ENCODE measurements around the gene NAA15.

The NAA15 gene

GRCh38 chr4:139273835-139274234 is 27.5 kb upstream of the NAA15 start:
- no peak for TF ChIP-seq Cebpa-rat (IDR thresholded peaks at IDR 0.05)
- H4K20me1 ChIP-seq = no peaks in the 10 kb centered on the region
- H3K27me3 ChIP-seq = no peaks in the 10 kb centered on the region
- peaks cover 0 to 4% (median under 1%) of the 10 kb centered on the region in 11 experiments; a peak in 8 of 22 replicates for H3K9me3 ChIP-seq (replicated peaks in 1 of 11)
- no peak overlapping the region for H3K4me3 ChIP-seq
- no peak overlapping the region for H3K4me2 ChIP-seq
- H3K4me1 ChIP-seq = no peaks in the 10 kb centered on the region
- no peaks in the 10 kb centered on the region for H3K36me3 ChIP-seq
- no peak overlapping the region for H3K9ac ChIP-seq
- H3K27ac ChIP-seq = no peak overlapping the region

DNA sequence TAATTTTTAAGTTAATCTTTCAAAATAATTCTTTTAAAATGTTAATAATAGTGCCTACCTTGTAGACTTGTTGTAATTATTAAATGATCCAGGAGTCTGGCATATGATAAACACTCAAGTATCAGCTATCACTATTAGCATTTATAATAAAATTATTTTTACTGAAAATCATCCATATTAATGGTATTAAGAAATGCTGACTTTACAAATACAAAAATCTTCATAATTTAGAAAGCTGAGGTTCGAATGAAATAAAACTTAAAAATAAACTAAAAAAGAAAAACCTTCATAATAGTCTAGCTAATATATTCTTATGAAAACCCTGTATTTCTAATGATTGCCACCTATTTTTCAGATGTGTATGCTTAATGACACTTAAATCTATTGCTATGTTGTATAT is 26.5 kb upstream of the NAA15 start:
- Histone ChIP-seq H3K4me2 (no peak overlapping the region), H3K4me1 (no peaks in the 10 kb centered on the region), H3K9ac (no peak overlapping the region), H3K36me3 (no peaks in the 10 kb centered on the region; a peak in 1 of 22 replicates), H4K20me1 (no peaks in the 10 kb centered on the region), H3K9me3 (replicated peaks in 1 of 11) (peaks cover 5 to 14% (median 10%) of the 10 kb centered on the region in 11 experiments; a peak in 21 of 22 replicates), H3K4me3 (no peak overlapping the region), H3K27ac (no peak overlapping the region), H3K27me3 (no peaks in the 10 kb centered on the region)
- TF ChIP-seq Cebpa-rat (IDR thresholded peaks at IDR 0.05) = no peak

DNA sequence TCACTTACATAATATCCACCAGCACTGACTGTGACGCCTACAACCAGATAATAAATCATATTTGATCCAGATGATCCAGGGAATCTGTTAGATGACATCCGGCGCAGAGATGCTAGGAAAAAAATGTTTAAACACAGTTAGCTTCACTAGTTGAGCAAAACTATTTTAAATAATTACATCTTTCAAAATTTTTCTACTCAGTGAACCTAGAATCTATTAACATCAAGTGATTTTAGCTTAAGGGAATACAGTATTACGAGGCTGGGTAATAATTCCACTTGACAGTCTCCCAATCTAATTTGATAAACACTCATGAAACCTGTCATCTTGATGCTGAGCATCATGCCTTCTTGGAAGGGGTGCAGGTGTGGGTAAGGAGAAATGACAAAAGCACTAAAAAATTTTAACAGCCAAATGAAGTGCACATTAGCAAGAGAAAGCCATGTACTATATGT is 26.0 kb upstream of the NAA15 start:
- Histone ChIP-seq H3K9ac (no peak overlapping the region), H3K27me3 (no peaks in the 10 kb centered on the region), H3K9me3 (replicated peaks in 1 of 11) (peaks cover 10 to 19% (median 14%) of the 10 kb centered on the region in 11 experiments), H3K36me3 (no peaks in the 10 kb centered on the region; a peak in 1 of 22 replicates), H3K27ac (no peak overlapping the region), H3K4me1 (no peaks in the 10 kb centered on the region), H3K4me2 (no peak overlapping the region), H4K20me1 (no peaks in the 10 kb centered on the region), H3K4me3 (no peak overlapping the region)
- no peak for TF ChIP-seq Cebpa-rat (IDR thresholded peaks at IDR 0.05)

DNA sequence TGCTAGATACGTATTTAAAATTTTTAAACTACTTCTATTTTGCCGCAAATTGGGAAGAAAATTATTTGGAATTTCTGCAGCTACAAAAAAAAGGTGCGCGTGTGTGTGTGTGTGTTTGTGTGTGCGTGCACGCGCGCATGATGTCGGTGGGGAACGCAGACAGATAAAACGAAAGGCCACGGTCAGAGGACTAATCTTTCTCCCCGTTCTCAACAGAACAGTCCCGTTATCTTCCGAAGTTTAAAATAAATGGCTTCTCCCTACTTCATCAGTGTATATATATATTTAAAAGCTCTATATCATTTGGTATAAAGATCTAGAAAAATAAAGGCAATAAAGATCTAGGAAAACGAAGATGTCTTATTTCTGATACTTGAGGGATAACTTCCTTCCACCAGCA is 22.8 kb upstream of the NAA15 start:
- H3K4me2 ChIP-seq = no peak overlapping the region
- H3K9ac ChIP-seq = no peak overlapping the region
- TF ChIP-seq Cebpa-rat (IDR thresholded peaks at IDR 0.05) = no peak
- no peak overlapping the region for H3K4me3 ChIP-seq
- H3K36me3 ChIP-seq = no peaks in the 10 kb centered on the region; a peak in 1 of 22 replicates
- peaks cover 0 to 4% (median 0%) of the 10 kb centered on the region in 10 experiments; a peak in 4 of 20 replicates for H3K4me1 ChIP-seq
- no peaks in the 10 kb centered on the region for H4K20me1 ChIP-seq
- H3K27ac ChIP-seq = no peak overlapping the region
- no peaks in the 10 kb centered on the region for H3K27me3 ChIP-seq
- peaks cover 10 to 19% (median 16%) of the 10 kb centered on the region in 11 experiments for H3K9me3 ChIP-seq (replicated peaks in 1 of 11)

- Histone ChIP-seq H3K4me1 (peaks cover 0 to 8% (median 0%) of the 10 kb centered on the region in 10 experiments; a peak in 4 of 20 replicates), H3K9me3 (replicated peaks in 1 of 11) (peaks cover 12 to 21% (median 16%) of the 10 kb centered on the region in 11 experiments), H3K4me2 (no peak overlapping the region), H4K20me1 (no peaks in the 10 kb centered on the region), H3K27me3 (no peaks in the 10 kb centered on the region), H3K9ac (no peak overlapping the region), H3K36me3 (peaks cover 0 to 1% (median 0%) of the 10 kb centered on the region in 11 experiments; a peak in 3 of 22 replicates), H3K4me3 (no peak overlapping the region), H3K27ac (no peak overlapping the region)
- no peak for TF ChIP-seq Cebpa-rat (IDR thresholded peaks at IDR 0.05)
Observed at GRCh38 chr4:139278912-139279759, 22.2 kb upstream of the NAA15 start.

- no peak for TF ChIP-seq Cebpa-rat (IDR thresholded peaks at IDR 0.05)
- H3K9me3 ChIP-seq (replicated peaks in 1 of 11) = peaks cover 20 to 29% (median 24%) of the 10 kb centered on the region in 11 experiments
- no peak within 1 kb of the TSS for H3K27ac ChIP-seq
- H4K20me1 ChIP-seq = no peaks in the 10 kb centered on the region
- no peaks in the 10 kb centered on the region for H3K27me3 ChIP-seq
- no peak within 1 kb of the TSS for H3K4me3 ChIP-seq
- H3K36me3 ChIP-seq = peaks cover 0 to 10% (median 6%) of the 10 kb centered on the region in 11 experiments; a peak in 12 of 22 replicates
- peaks cover 0 to 8% (median 0%) of the 10 kb centered on the region in 10 experiments; a peak in 4 of 20 replicates for H3K4me1 ChIP-seq
- no peak within 1 kb of the TSS for H3K9ac ChIP-seq
- no peak within 1 kb of the TSS for H3K4me2 ChIP-seq
Observed at GRCh38 chr4:139279760-139280620, 21.3 kb upstream of the NAA15 start, which contains the start of gene MGARP. Gene MGARP, minus strand, starts transcription at chr4:139280225. Its CDS starts 67 bp downstream, at chr4:139280158.

GRCh38 chr4:139282065-139282720 is 19.1 kb upstream of the NAA15 start:
- Histone ChIP-seq H3K4me1 (peaks cover 0 to 8% (median 0%) of the 10 kb centered on the region in 10 experiments; a peak in 4 of 20 replicates), H3K27ac (no peak overlapping the region), H3K27me3 (no peaks in the 10 kb centered on the region), H3K36me3 (peaks cover 6 to 28% (median 21%) of the 10 kb centered on the region in 11 experiments; a peak in 17 of 22 replicates), H3K4me2 (no peak overlapping the region), H3K4me3 (no peak overlapping the region), H4K20me1 (no peaks in the 10 kb centered on the region), H3K9ac (no peak overlapping the region), H3K9me3 (replicated peaks in 1 of 11) (peaks cover 23 to 42% (median 31%) of the 10 kb centered on the region in 11 experiments)
- no peak for TF ChIP-seq Cebpa-rat (IDR thresholded peaks at IDR 0.05)

DNA sequence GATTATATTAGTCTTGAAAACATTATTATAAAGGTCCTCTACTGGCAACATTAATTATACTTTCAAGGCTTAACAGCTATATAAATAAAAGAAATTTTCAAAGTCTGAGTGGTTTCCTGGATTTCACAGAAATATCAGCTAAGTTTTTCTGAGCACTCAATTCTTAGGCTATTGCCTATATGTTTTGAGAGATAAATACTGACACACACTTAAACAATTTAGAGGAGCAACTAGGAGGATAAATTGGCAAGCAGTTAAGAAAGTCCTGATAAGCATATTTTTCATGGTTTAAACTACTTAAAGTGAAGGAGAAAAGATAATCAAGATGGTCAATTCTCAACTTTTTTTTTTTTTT is 18.6 kb upstream of the NAA15 start:
- no peak overlapping the region for H3K4me3 ChIP-seq
- no peak overlapping the region for H3K4me2 ChIP-seq
- H3K36me3 ChIP-seq = peaks cover 7 to 33% (median 26%) of the 10 kb centered on the region in 11 experiments; a peak in 17 of 22 replicates
- H3K4me1 ChIP-seq = peaks cover 0 to 8% (median 0%) of the 10 kb centered on the region in 10 experiments; a peak in 4 of 20 replicates
- no peak for TF ChIP-seq Cebpa-rat (IDR thresholded peaks at IDR 0.05)
- H3K9me3 ChIP-seq (replicated peaks in 1 of 11) = peaks cover 23 to 42% (median 31%) of the 10 kb centered on the region in 11 experiments
- no peaks in the 10 kb centered on the region for H4K20me1 ChIP-seq
- H3K27me3 ChIP-seq = no peaks in the 10 kb centered on the region
- H3K27ac ChIP-seq = no peak overlapping the region
- no peak overlapping the region for H3K9ac ChIP-seq

All from BLaER1 treated with 17β-estradiol and CSF1 and Interleukin-3, amounts not matched to agents 10 nM and 100 nM (cell line).